Measurements from ENCODE around the gene SYT14.
"Not testable (repeated sequence)": the region's sequence is repeated elsewhere in the genome, so short reads cannot be mapped to it uniquely, and the experiment has no call there.

The SYT14 gene

GRCh38 chr1:210185063-210185462 is 247.0 kb downstream of the SYT14 start:
- H3K9ac ChIP-seq (ENCODE audit: low read length): no peak overlapping the region
- H3K9me3 ChIP-seq (ENCODE audit: insufficient read depth, low read length): no peaks in the 10 kb centered on the region
- H3K27me3 ChIP-seq (ENCODE audit: low read length): no peaks in the 10 kb centered on the region
- no peak overlapping the region for H2AFZ ChIP-seq (ENCODE audit: low read depth, low read length, severe bottlenecking)
- no peaks in the 10 kb centered on the region for H3K79me2 ChIP-seq (ENCODE audit: insufficient read depth, low read length)
- H4K20me1 ChIP-seq (ENCODE audit: low read depth, low read length): no peaks in the 10 kb centered on the region
- no peaks in the 10 kb centered on the region for H3K36me3 ChIP-seq (ENCODE audit: low read length)
- no peaks in the 10 kb centered on the region for H3K9me2 ChIP-seq (replicated peaks; ENCODE audit: insufficient read depth, low read length)
- H3K27ac ChIP-seq (ENCODE audit: low read depth, low read length): no peak overlapping the region
- no peak overlapping the region for H3K4me3 ChIP-seq (ENCODE audit: insufficient read depth, low read length, poor library complexity, severe bottlenecking)
- H3K4me2 ChIP-seq (ENCODE audit: low read depth, low read length, poor library complexity, severe bottlenecking): no peak overlapping the region
- TF ChIP-seq CTCF (IDR thresholded peaks at IDR 0.05; ENCODE audit: insufficient read depth, low read length, poor library complexity, severe bottlenecking): no peak
- no peak for TF ChIP-seq EZH2phosphoT487 (conservative IDR thresholded peaks at IDR 0.05; ENCODE audit: low read length)
- H3F3A ChIP-seq (ENCODE audit: insufficient read depth): no peaks in the 10 kb centered on the region

GRCh38 chr1:210187849-210188606 is 250.0 kb downstream of the SYT14 start:
- H3K4me2 ChIP-seq (ENCODE audit: low read depth, low read length, poor library complexity, severe bottlenecking); H4K20me1 ChIP-seq (ENCODE audit: low read depth, low read length); H3K9ac ChIP-seq (ENCODE audit: low read length); H3K9me3 ChIP-seq (ENCODE audit: insufficient read depth, low read length); H3K9me2 ChIP-seq (replicated peaks; ENCODE audit: insufficient read depth, low read length); H3K79me2 ChIP-seq (ENCODE audit: insufficient read depth, low read length); H3K27ac ChIP-seq (ENCODE audit: low read depth, low read length); H3F3A ChIP-seq (ENCODE audit: insufficient read depth); H3K4me3 ChIP-seq (ENCODE audit: insufficient read depth, low read length, poor library complexity, severe bottlenecking); H3K27me3 ChIP-seq (ENCODE audit: low read length); H2AFZ ChIP-seq (ENCODE audit: low read depth, low read length, severe bottlenecking); H3K36me3 ChIP-seq (ENCODE audit: low read length): not testable (repeated sequence)

GRCh38 chr1:210189426-210189825 is 251.4 kb downstream of the SYT14 start:
- no peaks in the 10 kb centered on the region for H3K9me2 ChIP-seq (replicated peaks; ENCODE audit: insufficient read depth, low read length)
- H2AFZ ChIP-seq (ENCODE audit: low read depth, low read length, severe bottlenecking): no peak overlapping the region
- H3K36me3 ChIP-seq (ENCODE audit: low read length): no peaks in the 10 kb centered on the region
- no peaks in the 10 kb centered on the region for H3K9me3 ChIP-seq (ENCODE audit: insufficient read depth, low read length)
- H3K27me3 ChIP-seq (ENCODE audit: low read length): no peaks in the 10 kb centered on the region
- H3K4me2 ChIP-seq (ENCODE audit: low read depth, low read length, poor library complexity, severe bottlenecking): no peak overlapping the region
- H3K27ac ChIP-seq (ENCODE audit: low read depth, low read length): no peak overlapping the region
- TF ChIP-seq EZH2phosphoT487 (conservative IDR thresholded peaks at IDR 0.05; ENCODE audit: low read length): no peak
- no peak for TF ChIP-seq CTCF (IDR thresholded peaks at IDR 0.05; ENCODE audit: insufficient read depth, low read length, poor library complexity, severe bottlenecking)
- H3K4me3 ChIP-seq (ENCODE audit: insufficient read depth, low read length, poor library complexity, severe bottlenecking): no peak overlapping the region
- H3K9ac ChIP-seq (ENCODE audit: low read length): no peak overlapping the region
- no peaks in the 10 kb centered on the region for H3K79me2 ChIP-seq (ENCODE audit: insufficient read depth, low read length)
- H4K20me1 ChIP-seq (ENCODE audit: low read depth, low read length): no peaks in the 10 kb centered on the region
- H3F3A ChIP-seq (ENCODE audit: insufficient read depth): no peaks in the 10 kb centered on the region

- Histone ChIP-seq H3K79me2 (ENCODE audit: insufficient read depth, low read length) (no peaks in the 10 kb centered on the region), H3K4me3 (ENCODE audit: insufficient read depth, low read length, poor library complexity, severe bottlenecking) (no peak overlapping the region), H3F3A (ENCODE audit: insufficient read depth) (no peaks in the 10 kb centered on the region), H3K36me3 (ENCODE audit: low read length) (no peaks in the 10 kb centered on the region), H3K9ac (ENCODE audit: low read length) (no peak overlapping the region), H3K9me2 (replicated peaks; ENCODE audit: insufficient read depth, low read length) (no peaks in the 10 kb centered on the region), H3K9me3 (ENCODE audit: insufficient read depth, low read length) (no peaks in the 10 kb centered on the region), H3K27me3 (ENCODE audit: low read length) (no peaks in the 10 kb centered on the region), H2AFZ (ENCODE audit: low read depth, low read length, severe bottlenecking) (no peak overlapping the region), H3K4me2 (ENCODE audit: low read depth, low read length, poor library complexity, severe bottlenecking) (no peak overlapping the region), H4K20me1 (ENCODE audit: low read depth, low read length) (no peaks in the 10 kb centered on the region), H3K27ac (ENCODE audit: low read depth, low read length) (no peak overlapping the region)
- TF ChIP-seq CTCF (IDR thresholded peaks at IDR 0.05; ENCODE audit: insufficient read depth, low read length, poor library complexity, severe bottlenecking): no peak
- TF ChIP-seq EZH2phosphoT487 (conservative IDR thresholded peaks at IDR 0.05; ENCODE audit: low read length): no peak
Observed at GRCh38 chr1:210195635-210196160, 257.7 kb downstream of the SYT14 start.

GRCh38 chr1:210196266-210196665 is 258.2 kb downstream of the SYT14 start:
- not testable (repeated sequence) for H3K27ac ChIP-seq (ENCODE audit: low read depth, low read length); H3F3A ChIP-seq (ENCODE audit: insufficient read depth); H3K9ac ChIP-seq (ENCODE audit: low read length); H3K4me2 ChIP-seq (ENCODE audit: low read depth, low read length, poor library complexity, severe bottlenecking); H4K20me1 ChIP-seq (ENCODE audit: low read depth, low read length); H3K27me3 ChIP-seq (ENCODE audit: low read length); H2AFZ ChIP-seq (ENCODE audit: low read depth, low read length, severe bottlenecking); H3K9me3 ChIP-seq (ENCODE audit: insufficient read depth, low read length); H3K9me2 ChIP-seq (replicated peaks; ENCODE audit: insufficient read depth, low read length); H3K4me3 ChIP-seq (ENCODE audit: insufficient read depth, low read length, poor library complexity, severe bottlenecking); H3K36me3 ChIP-seq (ENCODE audit: low read length); H3K79me2 ChIP-seq (ENCODE audit: insufficient read depth, low read length)
